Natural killer cell (primary cell): Measurements from ENCODE around the gene VTCN1. TPM values are rescaled to one million over a fixed set of nuclear protein-coding genes. Genes with fewer than 3 reads are reported as not detected.

Experiments used
- ATAC-seq, 3 donors: fragments of 150-1000 bp in 2 of 3; fragments of 200-7000 bp in 1 of 3; cut with Tn5 transposase; 1 replicate in 1 of 3; 2 replicates in 2 of 3; pipeline ENCODE4 v1.10.0; 2021; ENCODE audit warnings: mild to moderate bottlenecking in 2 of 3, moderate library complexity in 2 of 3
- DNase-seq, 2 donors: peaks; one replicate each; pipeline versions ENCODE4 v3.0.0 to v3.0.0-alpha.2; 2013 to 2021; ENCODE audit warnings: mixed read lengths in 1 of 2
- H3K27ac ChIP-seq: one replicate; pipeline ENCODE4 v1.5.1; 2013; ENCODE audit warnings: mild to moderate bottlenecking, low read length
- H3K27me3 ChIP-seq: one replicate; pipeline ENCODE4 v1.6.1; 2013; ENCODE audit warnings: low read length; ENCODE audit not compliant: control insufficient read depth, insufficient read depth
- H3K36me3 ChIP-seq: one replicate; pipeline ENCODE4 v1.6.1; 2013; ENCODE audit warnings: low read length; ENCODE audit not compliant: control insufficient read depth, insufficient read depth
- H3K4me1 ChIP-seq: one replicate; pipeline ENCODE4 v1.6.1; 2013; ENCODE audit warnings: low read length; ENCODE audit not compliant: control insufficient read depth, insufficient read depth
- H3K4me3 ChIP-seq: one replicate; pipeline ENCODE4 v1.5.1; 2013; ENCODE audit warnings: low read length
- H3K9me3 ChIP-seq: one replicate; pipeline ENCODE4 v1.6.1; 2013; ENCODE audit warnings: low read length; ENCODE audit not compliant: control insufficient read depth, insufficient read depth
- H3K27ac Mint-ChIP-seq, 2 donors: one replicate each; pipeline ENCODE4 v1.8.0; 2022; ENCODE audit warnings: mild to moderate bottlenecking in 2 of 2, mixed read lengths in 2 of 2, moderate library complexity in 1 of 2
- H3K27me3 Mint-ChIP-seq, 2 donors: one replicate each; pipeline ENCODE4 v1.8.0; 2022; ENCODE audit warnings: low read depth in 2 of 2, mixed read lengths in 2 of 2
- H3K36me3 Mint-ChIP-seq: one replicate; pipeline ENCODE4 v1.8.0; 2022; ENCODE audit warnings: mixed read lengths
- H3K4me1 Mint-ChIP-seq, 2 donors: one replicate each; pipeline ENCODE4 v1.8.0; 2022; ENCODE audit warnings: mixed read lengths in 2 of 2
- H3K4me3 Mint-ChIP-seq: one replicate; pipeline ENCODE4 v1.8.0; 2022; ENCODE audit warnings: mild to moderate bottlenecking, moderate library complexity, mixed read lengths
- H3K9me3 Mint-ChIP-seq, 2 donors: one replicate each; pipeline ENCODE4 v1.8.0; 2022; ENCODE audit warnings: mixed read lengths in 2 of 2
- CTCF ChIP-seq: fragments of 200-600 bp; IDR thresholded peaks from one replicate; pipeline ENCODE4 v1.8.0; 2022; ENCODE audit warnings: antibody characterized with exemption
- WGBS: methylation state at CpG from one replicate; pipeline ENCODE4 v1.1.7; 2013; ENCODE audit warnings: missing lambda C conversion rate; ENCODE audit not compliant: insufficient coverage; 5-methylcytosine and 5-hydroxymethylcytosine counted together
- intact Hi-C: fragments of 100-400 bp; cut with micrococcal nuclease; formaldehyde crosslinking; loops from one replicate; pipeline ENCODE4 v1.14.2; 2022
- total RNA-seq, 4 donors: library from RNA; stranded (reverse); fragments of 120-200 nt in 1 of 4; gene quantifications; one replicate each; pipeline versions ENCODE4 v1.2.3 to v1.2.4, GENCODE V29; 2013 to 2022

VTCN1 gene
- total RNA-seq, 3 donors from 2014 or later (not counting 1 experiment from before 2014, with no cell fraction given): not detected

DNA sequence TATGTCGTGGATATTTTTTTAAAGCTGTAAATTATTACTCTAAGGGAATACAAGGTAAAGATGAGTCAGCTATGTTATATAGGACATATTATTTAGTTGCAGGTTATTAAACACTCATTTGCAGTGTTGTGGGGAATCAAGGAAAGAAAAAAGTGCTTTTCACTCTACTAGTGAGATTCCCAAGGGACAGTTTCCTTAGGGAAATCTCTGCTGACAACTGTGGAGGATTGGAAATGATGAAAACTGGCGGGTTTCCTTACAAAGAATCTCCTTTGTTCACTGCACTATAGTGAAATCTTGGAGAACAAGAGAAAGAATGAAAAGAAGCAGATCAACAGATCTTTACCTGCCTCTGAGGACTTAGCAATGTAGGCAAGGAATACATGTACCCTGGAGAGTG lies 64.7 kb downstream of the VTCN1 start:
- Histone ChIP-seq H3K36me3 (no peaks in the 10 kb centered on the region), H3K9me3 (no peaks in the 10 kb centered on the region), H3K4me1 (no peaks in the 10 kb centered on the region), H3K4me3 (no peak overlapping the region), H3K27me3 (no peaks in the 10 kb centered on the region), H3K27ac (no peak overlapping the region)
- Mint-ChIP-seq H3K4me3 (no peak overlapping the region), H3K27me3 (peaks cover 8 to 11% of the 10 kb centered on the region in 2 donors), H3K27ac (no peak overlapping the region), H3K9me3 (no peaks in the 10 kb centered on the region), H3K4me1 (no peaks in the 10 kb centered on the region), H3K36me3 (no peaks in the 10 kb centered on the region)
- DNase-seq: no peak
- 79% methylated on average over 2 of the region's 2 CpGs for WGBS
- intact Hi-C loops: no loop called here
- TF ChIP-seq CTCF: no peak
- no peak for ATAC-seq

- Histone ChIP-seq H3K27me3 (no peaks in the 10 kb centered on the region), H3K36me3 (no peaks in the 10 kb centered on the region), H3K9me3 (no peaks in the 10 kb centered on the region), H3K27ac (no peak overlapping the region), H3K4me1 (no peaks in the 10 kb centered on the region), H3K4me3 (no peak overlapping the region)
- no peak overlapping the region for H3K27ac Mint-ChIP-seq
- no peak for ATAC-seq
- H3K27me3 Mint-ChIP-seq: peaks cover 8 to 11% of the 10 kb centered on the region in 2 donors
- TF ChIP-seq CTCF: no peak
- H3K9me3 Mint-ChIP-seq: no peaks in the 10 kb centered on the region
- no peak for DNase-seq
- WGBS: 100% methylated on average over 1 of the region's 3 CpGs
- no peaks in the 10 kb centered on the region for H3K4me1 Mint-ChIP-seq
- intact Hi-C loops: no loop called here
- H3K36me3 Mint-ChIP-seq: no peaks in the 10 kb centered on the region
- no peak overlapping the region for H3K4me3 Mint-ChIP-seq
Measured at GRCh38 chr1:117143871-117144270, 66.9 kb downstream of the VTCN1 start.

- Mint-ChIP-seq H3K27ac (no peak overlapping the region), H3K4me1 (no peaks in the 10 kb centered on the region), H3K9me3 (no peaks in the 10 kb centered on the region), H3K27me3 (peaks cover 10 to 11% of the 10 kb centered on the region in 2 donors), H3K4me3 (no peak overlapping the region), H3K36me3 (no peaks in the 10 kb centered on the region)
- no peaks in the 10 kb centered on the region for H3K27me3 ChIP-seq
- ATAC-seq (no peak), DNase-seq (no peak)
- no peaks in the 10 kb centered on the region for H3K9me3 ChIP-seq
- H3K4me1 ChIP-seq: no peaks in the 10 kb centered on the region
- intact Hi-C loops: no loop called here
- no peak for TF ChIP-seq CTCF
- H3K27ac ChIP-seq: no peak overlapping the region
- no peaks in the 10 kb centered on the region for H3K36me3 ChIP-seq
- no peak overlapping the region for H3K4me3 ChIP-seq
Measured at GRCh38 chr1:117143172-117143571, 67.6 kb downstream of the VTCN1 start.

DNA sequence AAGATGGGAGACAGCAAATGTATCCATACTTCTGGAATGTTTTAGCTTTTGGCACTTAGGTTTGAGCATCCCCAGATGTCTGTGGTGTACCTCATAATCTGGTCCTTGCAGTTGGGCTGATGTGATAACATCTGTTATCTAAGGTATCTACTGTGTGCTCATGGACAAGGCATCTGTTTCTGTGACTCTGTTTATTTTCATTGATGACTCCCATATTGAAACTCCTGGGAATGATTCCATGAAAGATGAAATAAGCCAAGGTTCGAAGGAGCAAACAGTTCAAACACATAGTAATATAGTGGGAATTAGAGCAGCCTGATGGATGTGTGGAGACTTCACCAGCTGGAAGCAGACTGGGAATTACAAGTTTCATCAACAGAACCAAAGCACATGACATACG lies 68.5 kb downstream of the VTCN1 start:
- intact Hi-C loops: no loop called here
- DNase-seq (no peak), ATAC-seq (no peak)
- no peaks in the 10 kb centered on the region for H3K36me3 Mint-ChIP-seq
- no peak for TF ChIP-seq CTCF
- H3K27ac Mint-ChIP-seq: no peak overlapping the region
- Histone ChIP-seq H3K9me3 (no peaks in the 10 kb centered on the region), H3K36me3 (no peaks in the 10 kb centered on the region), H3K27me3 (no peaks in the 10 kb centered on the region), H3K4me3 (no peak overlapping the region), H3K4me1 (no peaks in the 10 kb centered on the region), H3K27ac (no peak overlapping the region)
- no peaks in the 10 kb centered on the region for H3K9me3 Mint-ChIP-seq
- peaks cover 11 to 16% of the 10 kb centered on the region in 2 donors for H3K27me3 Mint-ChIP-seq
- no peaks in the 10 kb centered on the region for H3K4me1 Mint-ChIP-seq
- WGBS: 83% methylated on average over 2 of the region's 2 CpGs
- no peak overlapping the region for H3K4me3 Mint-ChIP-seq
